Neural progenitor cell (in vitro differentiated cells): ENCODE measurements around the gene SLC24A1.

ENCODE experiments used
- CTCF ChIP-seq: fragments of 200-600 bp; sonication (generic); IDR thresholded peaks from 2 replicates; pipeline ENCODE4 v1.5.1; 2017; ENCODE audit warnings: antibody characterized with exemption, mild to moderate bottlenecking
- EZH2phosphoT487 ChIP-seq: fragments of 200-600 bp; sonication (generic); IDR thresholded peaks from 2 replicates; pipeline ENCODE4 v1.6.1; 2017; ENCODE audit warnings: antibody characterized with exemption

DNA sequence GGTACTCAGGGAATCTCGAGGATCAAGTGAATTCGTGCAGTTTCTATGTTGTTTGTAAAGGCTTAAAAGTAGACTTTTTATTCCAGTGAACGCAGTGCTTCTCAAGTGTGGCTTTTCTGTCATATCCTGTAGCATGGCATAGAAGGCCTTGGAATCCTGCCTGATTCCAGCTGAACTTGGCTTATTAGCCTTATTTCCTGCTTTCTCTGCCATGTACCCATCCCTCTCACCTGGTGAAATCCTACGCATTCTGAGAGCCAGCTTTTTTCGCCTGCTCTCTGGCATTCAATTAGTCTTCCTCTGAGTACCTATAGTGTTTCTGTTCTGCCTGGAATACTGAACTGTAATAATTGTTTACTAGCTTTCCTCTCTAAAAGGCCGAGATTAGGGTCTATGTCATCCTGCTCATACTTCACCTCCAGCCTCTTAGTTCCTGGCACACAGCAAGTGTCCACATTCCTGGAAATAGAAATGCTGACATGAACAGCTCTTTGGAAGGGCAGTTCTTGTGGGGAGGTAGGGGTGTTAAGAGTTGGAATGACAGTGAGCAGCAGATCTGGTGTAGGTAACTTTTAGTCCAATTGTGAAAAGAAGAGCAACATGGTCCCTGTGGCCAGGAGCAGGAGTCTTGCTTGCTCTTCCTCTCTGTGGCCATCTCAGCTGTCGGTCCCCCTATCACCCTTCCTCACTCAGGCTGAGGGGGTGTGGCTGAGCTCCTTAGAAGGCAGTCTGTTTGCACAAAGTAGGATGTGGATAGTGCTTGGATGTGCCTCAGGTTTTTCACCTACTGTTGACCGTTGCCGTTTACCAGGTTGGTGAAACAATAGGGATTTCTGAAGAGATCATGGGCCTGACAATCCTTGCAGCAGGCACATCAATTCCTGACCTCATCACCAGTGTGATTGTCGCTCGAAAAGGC lies 30.4 kb downstream of the SLC24A1 start:
- TF ChIP-seq CTCF (no peak), EZH2phosphoT487 (no peak)
